Astrocyte of the hippocampus (primary cell): ENCODE measurements around the gene HS3ST4.
A peak's percentile ranks its signal among the peaks of the same experiment; 100 is the strongest.

Experiments used
- DNase-seq: peaks from one replicate; pipeline ENCODE4 v3.0.0; 2011; ENCODE audit warnings: low read depth, low spot score

Gene HS3ST4

DNA sequence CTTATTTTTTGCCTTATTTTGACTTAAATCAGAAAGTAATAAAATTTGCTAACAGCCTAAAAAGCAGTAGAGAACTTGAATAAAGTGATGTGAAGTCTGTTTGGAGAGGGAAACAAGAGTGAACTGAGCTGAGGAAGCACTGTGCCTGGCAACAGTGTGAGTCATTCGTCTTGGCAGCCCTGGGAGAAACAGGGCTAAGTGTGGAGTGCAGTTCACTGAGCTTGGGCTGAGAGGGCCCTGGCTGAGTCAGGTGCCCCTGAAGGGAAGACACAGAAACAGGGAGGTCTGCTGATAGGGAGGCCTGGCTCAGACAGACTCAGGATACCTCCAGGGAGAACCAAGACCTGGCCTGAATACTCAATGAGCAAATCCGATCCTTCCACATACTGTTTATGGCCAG, 132.1 kb downstream of the HS3ST4 start:
- DNase-seq, result peak; percentile 16

DNA sequence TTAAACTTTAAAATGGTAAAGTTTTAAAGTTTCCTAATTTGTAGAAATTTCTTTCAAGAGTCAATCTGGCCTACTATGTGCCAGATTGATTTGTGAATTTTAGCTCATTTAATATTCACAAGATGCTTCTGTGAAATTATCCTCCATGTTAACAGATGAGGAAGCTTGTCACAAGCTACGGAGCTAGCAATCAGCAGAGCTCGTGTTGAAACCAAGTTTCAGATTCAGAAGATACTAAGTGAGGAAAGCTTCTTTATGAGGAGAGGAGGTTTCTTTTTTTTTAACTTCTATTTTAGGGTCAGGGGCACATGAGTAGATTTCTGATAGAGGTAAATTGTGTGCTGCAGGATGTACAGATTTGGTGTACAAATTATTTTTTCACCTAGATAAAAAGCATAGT, 135.9 kb downstream of the HS3ST4 start:
- DNase-seq, result no peak

DNA sequence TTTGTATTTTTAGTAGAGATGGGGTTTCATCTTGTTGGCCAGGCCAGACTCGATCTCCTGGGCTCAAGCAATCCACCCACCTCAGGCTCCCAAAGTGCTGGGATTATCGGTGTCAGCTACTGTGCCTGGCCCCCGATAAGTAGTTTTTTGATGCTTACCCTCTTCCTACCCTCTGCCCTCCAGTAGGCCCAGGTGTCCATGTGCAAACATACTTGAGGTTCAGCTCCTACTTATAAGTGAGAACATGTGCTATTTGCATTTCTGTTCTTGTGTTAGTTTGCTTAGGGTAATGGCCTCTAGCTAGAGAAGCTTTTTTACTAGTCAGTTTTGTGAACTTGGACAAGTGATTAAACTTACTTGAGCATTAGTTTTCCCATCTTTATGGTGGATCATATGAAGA, 136.8 kb downstream of the HS3ST4 start:
- no peak for DNase-seq

DNA sequence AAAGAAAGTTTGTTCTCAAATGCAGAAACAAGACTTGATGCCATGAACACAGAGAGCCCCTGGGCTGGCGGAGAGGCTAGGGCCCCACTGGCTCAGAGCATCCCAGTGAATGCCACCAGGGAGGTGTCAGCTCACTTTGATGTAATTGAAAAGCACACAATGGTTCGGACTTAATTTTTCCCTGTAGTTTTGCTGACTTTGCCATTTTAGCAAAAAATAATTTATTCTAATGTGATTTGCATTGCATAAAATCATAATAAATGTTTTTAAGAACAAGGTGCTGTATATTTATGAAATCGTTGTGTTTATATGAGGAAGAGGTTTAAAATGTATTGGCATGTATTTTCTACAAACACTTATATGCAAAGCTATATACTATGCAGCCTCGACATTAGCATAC, 140.5 kb downstream of the HS3ST4 start:
- DNase-seq, result no peak

DNA sequence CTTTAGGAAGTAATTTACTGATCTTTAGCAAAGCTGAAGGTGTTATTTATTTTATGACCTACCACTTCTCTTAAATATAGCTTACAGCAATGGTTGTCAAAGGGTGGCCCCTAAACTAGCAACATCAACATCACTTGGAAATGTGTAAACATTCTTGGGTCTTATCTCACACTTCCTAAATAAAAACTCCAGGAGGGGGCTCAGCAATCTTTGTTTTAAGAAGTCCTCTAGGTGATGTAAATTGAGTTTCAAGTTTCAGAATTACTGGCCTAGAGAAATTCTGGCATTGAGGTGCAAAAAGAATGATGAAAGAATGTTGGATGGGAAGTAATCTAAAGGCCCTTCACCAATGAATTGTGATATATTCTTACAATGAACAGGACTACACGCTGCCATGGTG, 142.3 kb downstream of the HS3ST4 start:
- no peak for DNase-seq

DNA sequence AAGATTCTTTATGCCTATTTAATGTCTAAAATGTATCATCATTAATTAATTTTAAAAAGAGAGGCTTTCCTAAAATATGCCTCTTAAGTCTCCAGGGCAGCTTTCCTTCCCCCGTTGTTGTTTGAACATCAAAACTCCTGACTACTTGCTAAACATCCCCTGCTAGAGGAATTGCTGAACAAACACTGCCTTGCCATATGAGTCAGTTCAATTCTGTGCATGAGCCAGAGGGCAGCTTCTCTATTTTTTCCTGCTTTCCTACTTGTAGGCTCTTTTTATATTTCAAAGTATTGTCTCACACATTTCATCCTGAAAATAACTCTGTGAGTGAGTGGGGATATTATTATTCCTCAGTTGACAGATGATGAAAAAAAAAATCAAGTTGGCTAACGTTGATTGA, 143.4 kb downstream of the HS3ST4 start:
- DNase-seq, result no peak

DNA sequence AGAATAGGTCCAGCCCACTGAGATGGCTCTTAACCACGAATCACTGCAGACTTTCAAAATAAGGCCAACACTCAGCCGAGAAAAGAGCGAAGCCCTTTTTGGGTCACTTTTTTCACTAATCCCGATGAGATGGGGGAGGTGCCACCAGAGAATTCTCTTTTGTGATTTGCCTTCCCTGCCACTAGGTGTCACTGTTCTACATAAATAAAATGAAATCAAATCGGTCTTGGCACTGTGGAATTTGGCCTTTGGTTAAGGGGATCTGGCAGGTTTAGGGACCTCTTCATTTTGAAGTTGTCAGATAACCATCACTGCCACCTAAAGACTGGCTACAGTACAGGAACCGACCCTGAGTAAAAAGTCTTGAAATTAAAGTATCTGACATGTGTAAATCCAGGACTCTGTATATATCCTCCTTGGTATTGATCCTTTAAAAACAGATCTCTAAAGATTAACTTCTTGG, 147.0 kb downstream of the HS3ST4 start:
- peak; percentile 55 for DNase-seq

DNA sequence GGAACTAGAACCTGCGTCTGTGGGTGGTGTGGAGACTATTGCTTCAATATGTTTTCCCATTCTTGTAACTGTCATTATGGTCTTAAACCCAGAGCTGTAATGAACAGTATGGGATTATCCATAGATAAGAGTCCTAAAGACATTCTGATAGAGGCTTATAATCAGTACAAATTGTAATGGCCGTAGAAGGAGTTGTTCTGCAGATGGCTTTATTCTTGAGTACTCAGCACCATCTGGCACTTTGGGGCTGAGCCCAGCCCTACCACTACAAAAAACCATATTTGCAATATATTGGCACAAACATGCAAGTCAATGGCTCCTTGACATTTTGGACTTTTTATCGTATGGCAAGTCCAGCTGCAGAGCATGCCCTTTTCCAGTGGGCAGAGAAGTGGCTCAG, 150.0 kb downstream of the HS3ST4 start:
- no peak for DNase-seq

DNA sequence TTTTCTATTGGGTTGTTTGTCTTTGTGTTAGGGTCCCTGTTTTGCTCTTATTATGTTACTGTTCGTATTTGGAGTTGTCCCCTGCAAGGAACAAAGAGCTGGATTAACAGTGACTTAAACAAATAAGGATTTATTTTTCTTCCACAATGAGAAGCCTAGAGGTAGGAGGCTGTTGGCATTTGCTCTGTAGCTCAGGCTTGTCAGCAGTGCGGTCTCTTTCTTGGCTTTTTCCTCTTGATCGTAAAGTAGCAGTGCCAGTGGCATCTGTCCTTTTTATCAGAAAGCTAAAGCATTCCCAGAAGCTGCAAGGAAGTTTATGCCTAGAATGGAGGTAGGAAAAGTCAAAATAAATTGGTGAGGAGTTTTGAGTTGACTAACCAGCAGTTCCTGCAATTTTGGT, 154.1 kb downstream of the HS3ST4 start:
- no peak for DNase-seq

DNA sequence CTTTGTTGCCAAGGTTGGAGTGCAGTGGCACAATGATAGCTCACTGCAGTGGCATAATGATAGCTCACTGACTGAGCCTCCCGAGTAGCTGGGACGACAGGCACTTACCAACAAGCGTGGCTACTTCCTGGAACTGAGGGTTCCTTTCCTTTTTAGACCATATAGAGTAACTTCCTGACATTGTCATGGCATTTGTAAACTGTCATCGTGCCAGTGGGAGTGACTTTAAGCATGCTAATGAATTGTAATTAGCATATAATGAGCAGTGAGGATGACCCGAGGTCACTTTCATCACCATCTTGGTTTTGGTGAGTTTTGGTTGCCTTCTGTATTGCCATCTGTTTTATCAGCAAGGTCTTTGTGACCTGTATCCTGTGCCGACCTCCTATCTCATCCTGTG, 162.4 kb downstream of the HS3ST4 start:
- DNase-seq, result no peak

DNA sequence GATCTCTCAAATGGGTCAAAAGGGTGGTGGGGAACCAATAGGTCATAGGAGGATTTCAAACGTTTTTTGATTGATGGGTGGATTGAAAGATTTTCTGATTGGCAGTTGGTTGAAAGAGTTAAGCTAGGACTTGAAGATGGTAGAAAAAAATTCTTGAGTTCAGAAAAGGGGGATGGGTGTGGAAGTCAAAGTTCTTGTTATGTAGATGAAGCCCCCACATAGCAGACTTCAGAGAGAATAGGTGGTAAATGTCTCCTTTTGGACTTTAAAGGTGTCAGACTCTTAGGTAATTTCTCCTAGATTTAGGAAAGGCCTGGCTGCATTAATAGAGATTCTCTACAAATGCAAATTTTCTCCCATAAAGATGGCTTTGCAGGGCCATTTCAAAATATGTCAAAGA, 163.3 kb downstream of the HS3ST4 start:
- DNase-seq, result no peak

DNA sequence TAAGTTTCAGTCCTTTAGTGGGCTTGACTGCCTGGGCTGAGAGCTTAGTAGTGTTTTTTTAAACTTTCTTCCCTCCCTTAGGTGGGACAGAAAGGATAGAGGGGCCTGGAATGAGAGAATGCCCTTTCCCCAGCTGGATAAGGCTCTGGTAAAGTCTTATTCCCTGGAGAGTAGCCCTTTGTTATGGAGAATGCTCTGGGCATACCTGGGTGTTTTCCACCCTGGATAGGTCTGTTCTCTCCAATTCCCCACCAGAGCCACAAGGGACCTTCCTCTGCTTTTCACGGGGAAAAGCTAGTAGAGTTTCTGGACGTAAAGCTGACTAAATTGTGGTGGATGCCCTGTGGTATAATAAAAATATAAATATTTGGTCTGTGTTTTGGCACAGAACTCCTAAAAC, 164.1 kb downstream of the HS3ST4 start:
- no peak for DNase-seq

DNA sequence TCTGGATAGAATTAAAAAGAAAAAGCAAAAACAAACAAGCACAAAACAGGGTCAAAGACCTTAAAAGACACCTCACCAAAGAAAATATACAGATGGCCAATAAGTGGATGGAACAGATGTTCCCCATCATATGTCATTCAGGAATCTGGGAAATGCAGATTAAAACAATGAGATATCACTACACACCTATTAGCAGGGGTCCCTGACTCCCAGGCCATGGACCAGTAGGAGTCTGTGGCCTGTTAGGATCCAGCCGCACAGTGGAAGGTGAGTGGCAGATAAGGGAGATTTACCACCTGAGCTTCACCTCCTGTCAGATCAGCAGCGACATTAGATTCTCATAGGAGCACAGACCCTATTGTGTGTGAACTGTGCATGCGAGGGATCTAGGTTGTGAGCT, 167.9 kb downstream of the HS3ST4 start:
- DNase-seq, result no peak

DNA sequence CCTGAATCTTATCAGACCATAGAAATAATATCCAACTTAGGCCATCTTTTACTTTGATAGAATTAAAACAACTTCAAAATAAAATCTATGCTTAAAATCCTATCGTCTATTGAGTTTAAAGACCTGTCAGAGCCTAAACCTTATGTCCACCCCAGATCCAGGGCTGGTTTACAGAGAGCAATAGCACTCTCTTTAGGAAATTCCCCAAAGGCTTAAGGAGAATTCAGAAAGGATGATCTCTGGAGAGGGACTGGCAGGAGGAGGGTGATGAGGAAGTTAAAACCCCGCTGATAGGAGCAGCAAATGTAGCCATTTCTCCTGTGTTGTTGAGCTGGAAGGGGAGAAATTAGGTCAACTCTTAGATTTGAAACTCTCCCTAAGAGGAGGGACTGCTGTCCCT, 175.3 kb downstream of the HS3ST4 start:
- DNase-seq, result no peak

DNA sequence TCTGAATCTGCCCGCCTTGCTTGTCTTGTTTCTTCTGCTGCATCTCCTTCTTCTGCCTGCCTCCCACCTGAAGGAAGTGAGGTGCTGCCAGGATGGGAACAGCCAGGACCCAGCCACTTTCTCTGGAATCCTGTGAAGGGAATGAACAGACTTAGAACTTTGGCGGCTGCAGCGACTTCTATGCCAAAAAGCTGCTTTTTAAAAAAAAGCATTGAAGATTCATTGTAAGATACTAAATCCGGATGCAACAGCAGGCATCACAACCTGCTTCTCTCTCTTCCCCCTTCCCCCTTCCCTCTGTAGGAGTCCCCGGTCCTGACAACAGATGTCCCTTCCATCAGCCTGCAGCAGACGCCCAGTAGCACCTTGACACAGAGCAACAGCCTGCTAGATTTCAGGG, 176.3 kb downstream of the HS3ST4 start:
- no peak for DNase-seq

DNA sequence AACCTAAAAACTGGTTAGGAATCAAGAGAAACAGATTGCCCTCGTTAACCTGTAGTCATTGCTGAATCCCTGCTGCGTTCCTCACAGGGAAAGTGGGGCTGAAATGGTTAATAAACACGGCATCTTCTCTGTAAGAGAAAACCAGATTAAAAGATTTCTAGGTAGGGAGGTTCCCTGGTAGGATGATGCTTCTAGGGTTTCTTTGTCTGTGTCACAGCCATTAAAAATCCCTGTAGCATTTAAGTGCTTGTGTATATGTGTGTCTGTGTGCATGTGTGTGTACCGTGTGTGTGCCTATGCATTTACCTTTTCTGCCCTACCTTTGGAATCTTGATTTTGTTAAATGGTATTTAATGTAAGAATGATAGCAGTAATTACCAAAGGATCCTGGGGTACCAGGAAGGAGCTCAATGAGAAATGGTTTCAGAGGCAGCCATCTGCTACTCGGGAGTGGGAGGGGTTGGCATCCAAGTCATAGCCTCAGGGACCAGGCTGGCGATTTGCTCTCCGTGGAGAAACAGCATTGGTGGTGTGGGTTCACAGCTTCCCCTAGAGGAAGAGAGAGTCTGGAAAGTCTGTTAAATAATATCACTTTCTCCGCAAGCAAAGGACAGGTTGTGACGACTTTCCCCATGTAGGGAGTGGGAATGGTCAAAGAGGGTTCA, 177.1 kb downstream of the HS3ST4 start:
- no peak for DNase-seq

DNA sequence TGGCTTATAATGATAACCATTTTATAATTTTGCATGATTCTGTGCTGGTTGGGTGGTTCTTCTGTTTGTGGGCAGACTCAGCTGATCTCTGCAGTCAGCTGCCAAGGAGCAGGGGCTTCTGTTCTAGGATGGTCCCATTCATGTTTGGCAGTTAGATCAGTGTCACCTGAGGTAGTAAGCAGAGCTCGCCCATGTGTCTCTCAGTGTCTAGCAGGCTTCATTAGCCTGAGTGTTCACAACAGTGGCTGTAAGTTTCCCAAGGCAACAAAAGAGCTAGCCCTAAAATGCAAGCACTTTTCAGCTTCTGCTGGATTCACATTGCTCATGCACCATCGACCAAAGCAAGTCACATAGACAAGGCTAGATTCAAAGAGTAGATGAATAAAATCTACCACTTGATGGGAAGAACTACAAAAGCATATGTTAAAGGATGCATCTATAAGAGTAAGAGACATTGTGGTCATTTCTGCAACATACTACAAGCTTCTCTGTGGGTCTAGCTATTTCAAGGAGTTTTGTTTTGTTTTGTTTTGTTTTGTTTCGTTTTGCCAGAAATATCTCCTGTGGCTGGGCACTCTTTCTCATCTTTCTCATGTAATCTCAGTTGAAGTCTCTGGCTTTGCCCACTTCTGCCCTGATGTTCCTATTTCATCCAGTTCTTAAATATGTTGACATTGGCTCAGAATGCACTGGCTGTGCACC, 180.8 kb downstream of the HS3ST4 start:
- no peak for DNase-seq

DNA sequence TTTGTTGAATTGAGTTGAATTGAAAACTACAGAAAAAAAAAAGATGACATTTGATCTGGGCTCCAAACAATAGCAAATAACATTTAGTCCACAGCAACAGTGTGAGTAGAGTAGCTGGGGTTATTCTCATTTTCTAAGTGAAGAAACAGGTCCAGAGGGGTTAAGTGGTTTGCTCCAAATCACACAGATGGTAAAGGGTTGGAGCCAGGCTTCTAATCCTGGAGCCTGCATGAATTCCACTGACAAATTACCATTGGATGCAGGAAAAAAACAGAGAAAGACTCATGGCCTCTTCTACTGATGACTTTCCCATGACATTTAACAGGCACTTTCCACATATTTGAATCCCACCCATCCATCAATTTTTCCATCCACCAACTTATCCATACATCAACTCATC, 182.4 kb downstream of the HS3ST4 start:
- DNase-seq, result no peak

DNA sequence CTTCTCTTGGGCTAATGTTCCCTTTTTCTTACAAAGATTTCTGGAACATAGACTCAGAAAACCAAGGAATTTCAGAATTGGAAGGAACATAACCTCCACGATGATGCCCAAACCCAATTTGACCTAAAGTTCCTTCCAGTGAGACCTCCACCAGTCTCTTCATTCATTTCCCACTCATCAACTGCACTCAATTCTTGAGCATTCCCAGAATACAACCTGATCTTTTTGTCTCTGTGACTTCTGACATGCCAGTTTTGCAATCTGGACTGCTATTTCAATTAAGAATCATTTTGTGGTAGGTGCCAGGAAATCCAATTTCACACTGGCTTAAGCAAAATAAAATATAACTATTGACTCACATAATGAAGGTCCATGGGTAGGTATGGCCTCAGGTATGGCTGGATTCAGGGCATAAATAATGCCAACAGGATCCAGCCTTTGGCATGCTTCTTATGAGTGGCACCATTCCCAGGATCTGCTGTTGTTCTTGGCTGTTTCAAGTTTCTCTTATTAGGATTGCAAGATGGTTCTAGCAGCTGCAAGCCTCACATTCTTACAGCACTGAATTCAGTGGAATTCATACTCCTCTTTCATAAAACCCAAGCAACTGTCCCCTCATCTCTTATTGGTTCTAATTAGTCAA, 184.3 kb downstream of the HS3ST4 start:
- DNase-seq, result peak; percentile 0

DNA sequence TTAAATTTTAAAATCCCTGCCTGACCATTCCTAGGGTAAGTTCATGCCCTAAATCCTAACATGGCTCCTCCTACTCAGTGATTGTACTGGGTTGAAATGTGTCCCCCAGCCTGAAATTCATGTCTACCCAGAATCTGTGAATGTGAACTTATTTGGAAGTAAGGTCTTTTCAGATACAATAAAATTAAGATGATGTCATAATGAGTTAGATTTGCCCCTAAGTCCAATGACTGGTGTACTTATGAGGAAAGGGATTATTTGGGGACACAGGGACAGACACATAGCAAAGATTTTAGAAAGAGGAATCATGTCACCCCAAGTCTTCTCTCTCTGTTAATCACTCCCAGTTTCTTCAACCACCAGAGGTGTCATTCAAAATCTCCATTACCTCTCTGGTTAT, 185.3 kb downstream of the HS3ST4 start:
- DNase-seq, result no peak

DNA sequence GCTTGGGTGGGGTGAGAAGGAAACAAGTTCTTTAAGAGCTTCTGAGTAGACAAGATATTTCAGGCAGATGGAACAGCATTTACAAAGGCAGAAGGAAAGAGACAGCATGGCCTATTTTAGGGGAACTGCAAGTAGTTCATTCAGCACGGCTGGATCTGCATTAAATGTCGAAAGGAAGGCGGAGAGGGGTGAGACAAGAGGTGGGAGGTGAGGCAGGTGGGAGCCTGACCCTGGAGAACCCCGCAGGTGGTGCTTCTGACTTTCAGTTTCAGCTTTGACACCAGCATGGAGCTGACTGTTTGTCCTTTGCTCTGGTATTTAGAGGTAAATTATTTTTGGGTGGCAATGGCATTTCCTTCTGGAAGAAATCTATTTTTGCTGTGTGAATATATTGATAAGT, 194.8 kb downstream of the HS3ST4 start:
- no peak for DNase-seq

DNA sequence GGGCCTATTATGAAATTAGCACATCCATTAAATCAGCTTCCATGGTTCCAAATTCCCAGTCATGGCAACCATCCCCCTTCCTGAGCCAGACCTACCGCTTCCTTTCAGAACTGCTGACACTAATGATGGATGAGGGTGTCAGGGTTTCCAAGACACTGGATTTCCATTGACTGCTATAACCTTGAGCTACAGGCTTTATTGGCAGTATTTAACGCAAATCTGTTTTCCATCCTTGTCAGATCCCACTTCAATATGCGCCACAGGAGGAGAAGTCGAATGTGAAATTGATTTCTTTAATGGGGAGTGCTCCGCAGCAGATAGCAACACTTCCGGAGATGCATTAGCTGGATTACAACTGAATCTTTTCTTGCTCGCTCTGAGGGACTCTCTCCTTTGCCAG, 197.1 kb downstream of the HS3ST4 start:
- DNase-seq, result no peak

DNA sequence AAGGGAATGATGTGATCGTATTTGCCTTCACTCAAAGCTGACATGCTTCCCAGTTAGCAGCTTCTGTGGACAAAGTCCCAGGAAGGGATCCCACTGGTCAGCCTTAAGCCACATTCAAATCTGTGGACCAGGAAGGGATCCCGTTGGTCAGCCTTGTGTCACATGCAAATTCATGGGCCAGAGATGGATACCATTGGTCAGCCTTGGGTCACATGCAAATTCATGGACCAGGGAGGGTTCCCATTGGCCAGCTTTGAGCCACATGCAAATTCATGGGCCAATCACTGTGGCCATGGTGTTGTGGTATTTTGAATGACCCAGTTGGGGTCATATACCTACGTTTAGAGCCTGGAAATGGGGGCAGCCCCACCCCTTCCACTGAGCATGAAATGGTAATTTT, 201.6 kb downstream of the HS3ST4 start:
- no peak for DNase-seq
